HUDEP-2 (cell line): ENCODE measurements around the gene OSBPL1A.
"Not testable (repeated sequence)": the region's sequence is repeated elsewhere in the genome, so short reads cannot be mapped to it uniquely, and the experiment has no call there.

Source experiments
- DNase-seq, 76 experiments: peaks; one replicate each; lab custom pipeline; 2025; ENCODE audit not compliant: unreplicated experiment in 76 of 76; lab: John Stamatoyannopoulos, UW

The OSBPL1A gene

GRCh38 chr18:24398540-24398939 lies 916 bp upstream of the OSBPL1A start:
- DNase-seq = no peak

DNA sequence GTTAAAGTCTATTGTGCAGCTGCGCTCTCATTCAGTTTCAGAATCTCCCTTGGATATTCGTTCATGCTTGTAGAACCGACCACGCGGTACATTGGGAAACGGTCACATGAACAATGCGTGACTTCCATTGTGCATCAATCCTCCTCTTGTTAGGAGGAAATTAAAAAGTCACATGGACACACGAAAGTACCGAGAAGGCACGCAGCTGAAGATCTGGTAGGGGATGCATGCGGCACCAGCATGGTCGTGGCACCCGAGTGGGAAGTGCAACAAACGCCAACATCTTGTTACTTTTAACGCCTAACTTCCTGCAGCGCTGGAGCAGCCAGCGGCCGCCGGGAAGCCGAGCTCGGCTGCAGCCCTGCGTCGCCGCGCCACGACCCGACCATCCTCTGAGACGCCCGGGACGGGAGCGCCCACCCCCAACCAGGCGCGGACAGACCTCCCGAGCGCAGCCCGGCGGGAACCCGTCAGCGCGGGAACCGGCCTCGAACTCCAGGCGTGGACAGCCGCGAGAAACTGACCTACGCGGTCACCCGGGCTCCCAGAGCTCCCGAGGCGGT lies 412 bp downstream of the OSBPL1A start:
- DNase-seq = peak in 67 of 76 experiments; percentile 1 to 91 (median 46)

DNA sequence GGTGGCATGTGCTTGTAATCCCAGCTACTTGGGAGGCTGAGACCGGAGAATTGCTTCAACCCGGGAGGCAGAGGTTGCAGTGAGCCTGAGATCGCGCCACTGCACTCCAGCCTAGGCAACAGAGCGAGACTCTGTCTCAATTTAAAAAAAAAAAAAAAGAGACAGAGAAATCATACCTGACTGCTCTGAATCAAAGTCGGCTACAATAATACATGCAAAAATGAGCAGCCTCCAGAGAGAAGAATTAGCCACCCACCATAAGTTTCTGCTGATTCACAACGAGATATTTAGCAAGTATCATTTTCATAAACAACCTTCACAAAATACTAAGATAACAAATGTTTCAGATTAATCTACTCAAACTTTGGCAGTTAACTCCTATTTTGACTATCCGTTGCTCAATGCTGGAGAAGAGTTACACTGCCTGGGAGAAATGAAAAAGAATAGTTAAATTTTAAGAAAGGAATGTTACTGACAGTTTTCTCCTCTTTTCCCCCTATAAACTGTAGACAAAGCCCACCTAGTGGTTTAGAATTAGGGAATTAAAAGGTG lies 1.5 kb downstream of the OSBPL1A start:
- DNase-seq = peak in 4 of 76 experiments; percentile 13 to 40 (median 25)

DNA sequence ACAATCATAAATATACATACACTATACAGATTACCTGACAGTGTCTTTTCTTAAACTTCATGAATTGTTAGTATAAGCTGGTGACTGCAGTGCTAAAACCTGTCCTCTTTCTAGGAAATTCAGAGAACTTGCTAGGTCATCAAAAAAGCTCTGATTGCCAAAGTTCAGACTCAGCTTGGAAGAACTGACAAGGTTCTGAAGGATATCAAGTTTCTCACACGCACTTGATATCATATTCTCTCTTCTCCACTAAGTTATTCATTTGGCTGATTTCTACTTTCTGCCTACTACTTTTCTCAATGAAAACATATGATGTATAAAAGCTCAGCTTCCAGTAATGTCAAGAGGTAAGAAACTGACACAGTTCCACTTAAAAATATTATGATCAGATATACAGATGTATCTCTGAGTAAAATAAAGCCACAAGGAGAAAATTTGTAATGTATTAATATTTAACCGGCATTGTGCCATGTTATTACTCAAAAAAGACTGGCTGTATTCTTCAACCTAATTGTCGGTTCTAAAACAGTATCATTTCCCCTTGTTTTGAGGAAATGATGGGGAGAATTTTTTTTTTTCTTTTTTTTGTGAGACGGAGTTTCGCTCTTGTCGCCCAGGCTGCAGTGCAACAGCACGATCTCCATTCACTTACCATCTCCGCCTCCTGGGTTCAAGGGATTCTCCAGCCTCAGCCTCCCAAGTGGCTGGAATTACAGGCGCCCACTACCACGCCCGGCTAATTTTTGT lies 2.4 kb downstream of the OSBPL1A start:
- peak in 35 of 76 experiments; percentile 4 to 75 (median 38) for DNase-seq

GRCh38 chr18:24388957-24389356 lies 8.7 kb downstream of the OSBPL1A start:
- no peak for DNase-seq

DNA sequence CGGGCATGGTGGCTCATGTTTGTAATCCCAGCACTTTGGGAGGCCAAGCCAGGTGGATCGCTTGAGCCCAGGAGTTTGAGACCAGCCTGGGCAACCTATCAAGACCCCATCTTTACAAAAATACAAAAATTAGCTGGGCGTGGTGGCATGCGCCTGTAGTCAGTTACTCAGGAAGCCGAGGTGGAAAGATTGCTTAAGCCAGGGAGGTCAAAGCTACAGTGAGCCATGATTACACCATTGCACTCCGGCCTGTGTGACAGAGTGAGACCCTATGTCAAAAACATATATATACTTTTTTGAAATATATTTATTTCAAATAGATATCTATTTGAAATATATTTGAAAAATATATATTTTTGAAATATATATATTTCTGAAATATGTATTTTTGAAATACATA lies 10.9 kb downstream of the OSBPL1A start:
- DNase-seq = no peak

GRCh38 chr18:24381126-24381525 lies 16.5 kb downstream of the OSBPL1A start:
- DNase-seq = no peak

DNA sequence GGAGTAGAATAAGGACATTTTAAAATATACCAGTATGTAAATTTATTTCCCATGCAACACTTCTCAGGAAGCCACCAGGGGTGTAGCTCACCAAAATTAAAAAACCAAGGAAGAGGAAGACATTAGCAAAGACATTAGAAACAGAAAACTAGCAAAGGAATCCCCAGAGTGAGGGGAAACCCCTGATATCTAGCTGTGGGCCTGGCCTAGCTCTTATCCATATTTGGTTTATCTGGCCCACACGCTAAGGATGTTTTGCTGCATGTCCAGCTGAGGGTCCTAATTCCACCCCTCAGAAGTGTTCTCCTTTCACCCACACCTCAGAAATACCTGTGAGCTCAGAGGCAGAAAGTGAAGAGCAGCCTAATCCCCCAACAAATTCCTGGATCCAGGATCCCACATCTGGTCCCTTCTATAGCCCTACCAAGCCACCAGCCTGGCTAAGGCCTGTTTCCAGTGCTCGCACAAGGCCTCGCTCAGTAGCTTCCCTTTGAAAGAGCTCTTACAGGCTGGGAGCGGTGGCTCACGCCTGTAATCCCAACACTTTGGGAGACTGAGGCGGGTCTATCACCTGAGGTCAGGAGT lies 17.4 kb downstream of the OSBPL1A start:
- DNase-seq = no peak

DNA sequence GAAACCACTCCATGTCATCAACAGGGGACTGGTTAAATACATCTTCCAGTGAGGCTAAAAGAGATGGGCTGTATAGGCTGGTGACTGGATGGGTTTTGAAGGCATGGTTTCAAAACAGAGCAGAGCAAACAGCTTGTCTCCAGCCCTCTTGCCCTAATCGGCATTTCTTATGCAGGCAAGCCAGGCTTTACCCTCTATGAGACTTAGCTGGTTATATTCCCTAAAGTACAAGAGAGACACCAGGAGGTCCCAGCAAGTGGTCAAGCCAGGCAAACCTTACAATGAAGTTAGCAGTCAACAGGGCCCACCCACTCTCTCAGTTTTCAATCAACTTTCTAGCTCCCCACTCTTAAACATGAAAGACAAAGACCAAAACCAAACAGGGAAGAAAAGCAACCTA lies 19.0 kb downstream of the OSBPL1A start:
- DNase-seq = no peak

DNA sequence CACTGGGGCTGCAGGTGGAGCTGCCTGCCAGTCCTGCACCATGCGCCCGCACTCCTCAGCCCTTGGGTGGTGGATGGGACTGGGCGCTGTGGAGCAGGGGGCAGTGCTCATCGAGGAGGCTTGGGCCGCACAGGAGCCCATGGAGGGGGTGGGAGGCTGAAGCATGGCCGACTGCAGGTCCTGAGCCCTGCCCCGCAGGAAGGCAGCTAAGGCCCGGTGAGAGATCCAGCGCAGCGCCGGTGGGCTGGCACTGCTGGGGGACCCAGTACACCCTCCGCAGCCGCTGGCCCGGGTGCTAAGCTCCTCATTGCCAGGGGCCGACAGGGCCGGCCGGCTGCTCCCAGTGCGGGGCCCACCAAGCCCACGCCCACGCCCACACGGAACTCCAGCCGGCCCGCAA lies 21.1 kb downstream of the OSBPL1A start:
- not testable (repeated sequence) for DNase-seq

DNA sequence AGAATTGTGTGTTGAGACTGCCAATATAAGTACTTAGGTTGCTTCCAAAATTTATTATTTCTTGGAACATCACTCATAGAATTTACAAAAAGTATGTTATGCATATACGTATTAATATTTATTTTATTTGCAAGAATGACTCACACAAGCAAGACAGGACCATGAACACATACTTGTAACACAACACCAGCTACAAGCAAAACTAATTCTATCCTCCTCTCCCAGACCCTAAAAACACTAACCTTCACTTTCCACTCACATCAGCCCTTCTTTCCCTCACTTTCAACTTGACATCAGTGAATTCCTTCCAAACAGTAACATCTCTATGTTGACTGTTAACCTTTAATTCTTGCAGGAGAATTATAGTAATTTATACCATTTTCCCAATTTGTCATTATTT lies 24.3 kb downstream of the OSBPL1A start:
- DNase-seq = no peak

- no peak for DNase-seq
These were observed 25.2 kb downstream of the OSBPL1A start for GRCh38 chr18:24372279-24372872.

DNA sequence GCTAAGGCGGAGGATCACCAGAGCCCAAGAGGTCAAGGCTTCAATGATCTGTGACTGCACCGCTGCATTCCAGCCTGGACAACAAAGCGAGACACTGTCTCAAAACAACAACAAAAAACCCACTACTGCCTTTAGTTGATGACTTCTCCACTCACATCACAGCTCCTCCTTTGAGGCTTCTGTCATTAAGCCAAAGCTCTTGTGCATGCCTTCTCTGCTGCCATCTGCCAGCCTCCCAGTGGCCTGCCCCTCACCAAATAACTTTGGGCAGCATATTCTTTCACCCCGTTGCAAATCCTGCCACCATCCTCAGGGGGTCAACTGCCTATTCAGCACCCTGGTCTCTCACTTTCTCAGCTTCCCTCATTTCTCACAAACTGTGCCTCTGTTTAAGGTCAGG lies 27.5 kb downstream of the OSBPL1A start:
- DNase-seq = no peak

DNA sequence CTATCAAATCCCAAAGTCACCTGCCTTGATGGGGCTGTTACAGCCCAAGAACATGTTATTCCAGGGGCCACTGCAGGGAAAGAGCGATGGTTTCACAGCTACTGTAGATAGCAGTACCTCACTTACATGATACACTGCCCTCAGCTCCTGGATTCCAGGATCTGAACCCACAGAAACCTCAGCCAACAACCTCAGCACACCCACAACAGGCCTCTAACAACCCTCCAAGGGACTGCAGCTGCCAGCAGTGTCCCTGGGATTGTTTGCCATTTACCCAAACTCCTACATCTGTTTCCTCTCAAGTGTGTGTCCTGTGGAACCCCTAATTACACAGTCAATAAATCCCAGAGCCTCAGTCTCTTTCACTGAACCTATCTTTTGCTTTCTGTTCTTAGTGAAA lies 28.2 kb downstream of the OSBPL1A start:
- no peak for DNase-seq

DNA sequence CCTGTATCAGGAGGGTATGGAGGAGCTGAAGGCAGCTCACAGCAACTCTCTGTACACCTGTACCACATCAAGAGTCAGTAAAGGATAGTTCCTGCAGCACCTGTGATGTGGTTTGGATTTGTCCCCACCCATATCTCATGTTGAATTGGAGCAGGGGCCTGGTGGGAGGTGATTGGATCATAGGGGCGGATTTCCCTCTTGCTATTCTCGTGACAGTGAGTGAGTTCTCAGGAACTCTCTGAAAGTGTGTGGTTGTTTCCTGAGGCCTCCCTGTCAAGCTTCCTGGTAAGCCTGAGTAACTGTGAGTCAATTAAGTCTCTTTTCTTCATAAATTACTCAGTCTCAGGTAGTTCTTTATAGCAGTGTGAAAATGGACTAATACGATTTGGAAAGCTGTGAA lies 28.9 kb downstream of the OSBPL1A start:
- DNase-seq = no peak

DNA sequence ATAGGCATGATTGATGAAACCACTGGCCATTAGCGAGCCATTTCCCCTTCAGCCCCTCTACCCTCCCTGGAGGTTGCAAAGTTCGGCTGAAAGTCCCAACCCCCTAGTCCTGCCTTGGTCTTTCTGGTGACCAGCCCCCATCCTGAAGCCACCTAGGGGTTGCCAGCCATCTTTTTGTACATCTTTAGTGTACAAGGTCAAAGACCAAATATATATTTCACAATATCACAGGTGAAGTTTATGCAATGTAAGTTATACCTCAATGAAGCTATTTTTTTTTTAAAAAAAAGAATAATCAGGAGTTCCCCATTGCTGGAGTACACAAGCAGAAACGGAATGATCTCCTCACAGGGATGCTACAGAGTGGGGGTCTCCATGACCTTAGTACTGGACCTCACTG lies 31.3 kb downstream of the OSBPL1A start:
- no peak for DNase-seq

GRCh38 chr18:24364177-24364576 lies 33.4 kb downstream of the OSBPL1A start:
- no peak for DNase-seq

GRCh38 chr18:24362757-24363156 lies 34.9 kb downstream of the OSBPL1A start:
- DNase-seq = no peak

DNA sequence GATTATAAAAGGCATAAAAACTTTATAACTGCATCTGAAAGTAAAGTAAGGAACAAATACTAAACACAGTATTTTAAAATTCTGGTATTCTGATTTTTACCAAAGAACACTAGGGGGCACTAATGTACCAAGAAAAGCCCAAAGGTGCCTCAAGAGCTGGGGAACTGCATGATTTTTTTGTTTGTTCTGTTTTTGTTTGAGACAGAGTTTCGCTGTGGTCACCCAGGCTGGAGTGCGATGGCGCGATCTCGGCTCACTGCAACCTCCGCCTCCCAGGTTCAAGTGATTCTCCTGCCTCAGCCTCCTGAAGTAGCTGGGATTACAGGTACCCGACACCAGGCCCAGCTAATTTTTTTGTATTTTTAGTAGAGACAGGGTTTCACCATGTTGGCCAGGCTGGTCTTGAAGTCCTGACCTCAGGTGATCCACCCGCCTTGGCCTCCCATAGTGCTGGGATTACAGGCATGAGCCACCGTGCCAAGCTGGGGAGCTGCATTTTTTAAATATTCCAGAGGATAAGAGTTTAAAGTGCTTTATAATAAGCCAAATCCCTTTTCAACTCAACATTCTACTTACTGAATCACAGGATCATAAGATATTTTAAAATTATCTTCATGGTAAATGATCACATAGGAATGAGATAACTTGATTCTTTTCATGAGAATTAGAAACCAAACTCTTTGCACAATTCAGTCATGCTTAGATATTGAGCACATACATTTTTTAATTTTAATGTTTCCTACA lies 37.7 kb downstream of the OSBPL1A start:
- DNase-seq = peak in 32 of 76 experiments; percentile 2 to 74 (median 38)

DNA sequence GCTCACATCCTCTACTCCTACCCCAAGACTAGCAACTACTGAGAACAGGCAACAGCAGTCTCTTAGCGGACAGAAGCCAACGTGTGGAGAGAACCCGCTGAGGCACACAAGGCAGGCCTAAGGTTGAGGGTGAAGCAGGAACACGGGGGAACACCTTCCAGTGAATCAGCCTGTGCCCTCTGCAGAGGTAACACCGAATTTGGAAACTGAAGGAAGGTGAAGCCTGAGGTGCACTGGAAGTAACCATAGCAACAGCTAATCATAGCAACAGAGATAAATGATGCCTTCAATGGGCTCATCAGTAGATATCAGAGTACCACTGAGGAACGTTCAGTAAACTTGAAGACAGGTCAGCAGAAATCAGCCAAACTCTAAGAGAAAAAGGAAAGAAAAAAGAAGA lies 43.3 kb downstream of the OSBPL1A start:
- DNase-seq = no peak

- no peak for DNase-seq
These were observed 51.4 kb downstream of the OSBPL1A start for GRCh38 chr18:24346254-24346653.
